ENCODE data around the gene DHRS9. TPM values are rescaled to one million over a fixed set of nuclear protein-coding genes. Genes with fewer than 3 reads are reported as not detected.

The DHRS9 gene
- total RNA-seq, 1 experiment from 2014 or later: 0.21 TPM

DNA sequence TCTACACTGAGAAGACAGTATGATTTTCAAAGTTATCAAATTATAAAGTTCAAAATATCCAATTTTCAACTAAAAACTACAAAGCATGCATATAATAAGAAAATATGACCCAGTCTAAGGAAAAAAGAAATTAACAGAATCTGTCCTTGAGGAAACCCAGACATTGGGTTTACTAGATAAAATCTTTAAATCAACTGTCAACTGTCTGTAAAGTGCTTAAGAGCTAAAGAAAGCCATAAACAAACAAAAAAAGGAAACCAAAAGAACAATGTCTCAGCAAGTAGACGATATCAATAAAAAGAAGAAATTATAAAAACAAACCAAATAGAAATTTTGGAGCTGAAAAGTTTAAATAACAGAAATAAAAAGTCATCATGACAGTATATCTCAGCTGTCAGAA, 27.8 kb upstream of the DHRS9 start:
- H3K27ac ChIP-seq (ENCODE audit: low read length): no peak overlapping the region
- in situ Hi-C loops (cut with HindIII; ENCODE audit: low pct_unique_long_range_greater_than_20kb, low sequenced_read_pairs): no loop called here
- TF ChIP-seq POLR2AphosphoS5 (IDR thresholded peaks at IDR 0.05; ENCODE audit: low read depth, low read length) (no peak), TCF7L2 (IDR thresholded peaks at IDR 0.05; ENCODE audit: low read depth, low read length) (no peak), SIN3A (IDR thresholded peaks at IDR 0.05; ENCODE audit: borderline replicate concordance, insufficient read depth, low read depth, low read length) (no peak)
- TF ChIP-seq, protein P1, sequence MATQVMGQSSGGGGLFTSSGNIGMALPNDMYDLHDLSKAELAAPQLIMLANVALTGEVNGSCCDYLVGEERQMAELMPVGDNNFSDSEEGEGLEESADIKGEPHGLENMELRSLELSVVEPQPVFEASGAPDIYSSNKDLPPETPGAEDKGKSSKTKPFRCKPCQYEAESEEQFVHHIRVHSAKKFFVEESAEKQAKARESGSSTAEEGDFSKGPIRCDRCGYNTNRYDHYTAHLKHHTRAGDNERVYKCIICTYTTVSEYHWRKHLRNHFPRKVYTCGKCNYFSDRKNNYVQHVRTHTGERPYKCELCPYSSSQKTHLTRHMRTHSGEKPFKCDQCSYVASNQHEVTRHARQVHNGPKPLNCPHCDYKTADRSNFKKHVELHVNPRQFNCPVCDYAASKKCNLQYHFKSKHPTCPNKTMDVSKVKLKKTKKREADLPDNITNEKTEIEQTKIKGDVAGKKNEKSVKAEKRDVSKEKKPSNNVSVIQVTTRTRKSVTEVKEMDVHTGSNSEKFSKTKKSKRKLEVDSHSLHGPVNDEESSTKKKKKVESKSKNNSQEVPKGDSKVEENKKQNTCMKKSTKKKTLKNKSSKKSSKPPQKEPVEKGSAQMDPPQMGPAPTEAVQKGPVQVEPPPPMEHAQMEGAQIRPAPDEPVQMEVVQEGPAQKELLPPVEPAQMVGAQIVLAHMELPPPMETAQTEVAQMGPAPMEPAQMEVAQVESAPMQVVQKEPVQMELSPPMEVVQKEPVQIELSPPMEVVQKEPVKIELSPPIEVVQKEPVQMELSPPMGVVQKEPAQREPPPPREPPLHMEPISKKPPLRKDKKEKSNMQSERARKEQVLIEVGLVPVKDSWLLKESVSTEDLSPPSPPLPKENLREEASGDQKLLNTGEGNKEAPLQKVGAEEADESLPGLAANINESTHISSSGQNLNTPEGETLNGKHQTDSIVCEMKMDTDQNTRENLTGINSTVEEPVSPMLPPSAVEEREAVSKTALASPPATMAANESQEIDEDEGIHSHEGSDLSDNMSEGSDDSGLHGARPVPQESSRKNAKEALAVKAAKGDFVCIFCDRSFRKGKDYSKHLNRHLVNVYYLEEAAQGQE (IDR thresholded peaks at IDR 0.05; ENCODE audit: insufficient read depth in 1 of 2, low read depth in 2 of 2, low read length in 1 of 2): no peak
- TF ChIP-seq, protein P2, sequence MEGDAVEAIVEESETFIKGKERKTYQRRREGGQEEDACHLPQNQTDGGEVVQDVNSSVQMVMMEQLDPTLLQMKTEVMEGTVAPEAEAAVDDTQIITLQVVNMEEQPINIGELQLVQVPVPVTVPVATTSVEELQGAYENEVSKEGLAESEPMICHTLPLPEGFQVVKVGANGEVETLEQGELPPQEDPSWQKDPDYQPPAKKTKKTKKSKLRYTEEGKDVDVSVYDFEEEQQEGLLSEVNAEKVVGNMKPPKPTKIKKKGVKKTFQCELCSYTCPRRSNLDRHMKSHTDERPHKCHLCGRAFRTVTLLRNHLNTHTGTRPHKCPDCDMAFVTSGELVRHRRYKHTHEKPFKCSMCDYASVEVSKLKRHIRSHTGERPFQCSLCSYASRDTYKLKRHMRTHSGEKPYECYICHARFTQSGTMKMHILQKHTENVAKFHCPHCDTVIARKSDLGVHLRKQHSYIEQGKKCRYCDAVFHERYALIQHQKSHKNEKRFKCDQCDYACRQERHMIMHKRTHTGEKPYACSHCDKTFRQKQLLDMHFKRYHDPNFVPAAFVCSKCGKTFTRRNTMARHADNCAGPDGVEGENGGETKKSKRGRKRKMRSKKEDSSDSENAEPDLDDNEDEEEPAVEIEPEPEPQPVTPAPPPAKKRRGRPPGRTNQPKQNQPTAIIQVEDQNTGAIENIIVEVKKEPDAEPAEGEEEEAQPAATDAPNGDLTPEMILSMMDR (IDR thresholded peaks at IDR 0.05): no peak
- CTCF ChIA-PET: no interaction called here
- POLR2A ChIA-PET: no interaction called here
- BruUV-seq (replicated peaks): no TSS peak
- DNase-seq (ENCODE audit: low read depth, low spot score) (no peak), ATAC-seq (no peak)
- H3K9me3 ChIP-seq (ENCODE audit: control insufficient read depth, insufficient read depth, low read depth, low read length): 0 out of 2 replicates have a peak, but pooled peaks cover 4% of the 10 kb centered on the region
- intact Hi-C loops (cut with micrococcal nuclease; ENCODE audit: unreplicated experiment): no loop called here
- no peaks in the 10 kb centered on the region for H3K27me3 ChIP-seq (ENCODE audit: control insufficient read depth, insufficient read depth, low read length)
- no peak overlapping the region for H3K4me3 ChIP-seq (ENCODE audit: low read depth in 2 of 2, low read length in 2 of 2)
- H3K4me1 ChIP-seq (ENCODE audit: control insufficient read depth, insufficient read depth, low read length): no peaks in the 10 kb centered on the region
- H3K36me3 ChIP-seq (ENCODE audit: control insufficient read depth, insufficient read depth, low read length): no peaks in the 10 kb centered on the region

DNA sequence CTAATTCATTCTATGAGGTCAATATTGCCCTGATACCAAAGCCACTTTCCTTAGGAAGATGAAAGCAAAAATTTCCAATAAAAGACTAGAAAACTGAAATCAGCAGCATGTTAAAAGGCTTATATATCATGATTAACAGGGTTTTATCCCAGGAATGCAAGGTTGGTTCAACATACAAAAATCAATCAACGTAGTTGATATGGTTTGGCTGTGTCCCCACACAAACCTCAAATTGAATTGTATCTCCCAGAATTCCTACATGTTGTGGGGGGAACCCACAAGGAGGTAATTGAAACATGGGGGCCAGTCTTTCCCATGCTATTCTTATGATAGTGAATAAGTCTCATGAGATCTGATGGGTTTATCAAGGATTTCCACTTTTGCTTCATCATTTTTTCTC, 26.5 kb upstream of the DHRS9 start:
- POLR2A ChIA-PET: no interaction called here
- ATAC-seq (no peak), DNase-seq (ENCODE audit: low read depth, low spot score) (no peak)
- Histone ChIP-seq H3K36me3 (ENCODE audit: control insufficient read depth, insufficient read depth, low read length) (no peaks in the 10 kb centered on the region), H3K4me3 (ENCODE audit: low read depth in 2 of 2, low read length in 2 of 2) (no peak overlapping the region), H3K27ac (ENCODE audit: low read length) (no peak overlapping the region), H3K27me3 (ENCODE audit: control insufficient read depth, insufficient read depth, low read length) (no peaks in the 10 kb centered on the region), H3K9me3 (ENCODE audit: control insufficient read depth, insufficient read depth, low read depth, low read length) (0 out of 2 replicates have a peak, but pooled peaks cover 4% of the 10 kb centered on the region), H3K4me1 (ENCODE audit: control insufficient read depth, insufficient read depth, low read length) (no peaks in the 10 kb centered on the region)
- intact Hi-C loops (cut with micrococcal nuclease; ENCODE audit: unreplicated experiment) (no loop called here), in situ Hi-C loops (cut with HindIII; ENCODE audit: low pct_unique_long_range_greater_than_20kb, low sequenced_read_pairs) (no loop called here)
- no TSS peak for BruUV-seq (replicated peaks)
- CTCF ChIA-PET: no interaction called here
- TF ChIP-seq, protein P2 (IDR thresholded peaks at IDR 0.05): no peak
- no peak for TF ChIP-seq POLR2AphosphoS5 (IDR thresholded peaks at IDR 0.05; ENCODE audit: low read depth, low read length)
- no peak for TF ChIP-seq TCF7L2 (IDR thresholded peaks at IDR 0.05; ENCODE audit: low read depth, low read length)
- TF ChIP-seq SIN3A (IDR thresholded peaks at IDR 0.05; ENCODE audit: borderline replicate concordance, insufficient read depth, low read depth, low read length): no peak
- TF ChIP-seq, protein P1 (IDR thresholded peaks at IDR 0.05; ENCODE audit: insufficient read depth in 1 of 2, low read depth in 2 of 2, low read length in 1 of 2): no peak
